H9 (cell line): Measurements from ENCODE around the gene PIP5KL1. TPM values are rescaled to one million over a fixed set of nuclear protein-coding genes. Genes with fewer than 3 reads are reported as not detected.

ENCODE experiments used
- DNase-seq: peaks from one replicate; pipeline ENCODE4 v3.0.0-alpha.2; 2017
- H2AFZ ChIP-seq: one replicate; pipeline ENCODE4 v1.6.1; 2013; ENCODE audit warnings: mild to moderate bottlenecking, low read length, control low read depth, moderate library complexity
- H2AK5ac ChIP-seq: 2 replicates; pipeline ENCODE4 v1.6.1; 2013; ENCODE audit warnings: low read length, control low read depth, mixed read lengths; ENCODE audit not compliant: insufficient read length
- H2BK120ac ChIP-seq: one replicate; pipeline ENCODE4 v1.6.1; 2013; ENCODE audit warnings: low read depth, mild to moderate bottlenecking, low read length, control low read depth, inconsistent platforms; ENCODE audit not compliant: poor library complexity, severe bottlenecking
- H2BK12ac ChIP-seq: 2 replicates; pipeline ENCODE4 v1.6.1; 2013; ENCODE audit warnings: low read length, control low read depth, mixed read lengths, low read depth; ENCODE audit not compliant: insufficient read length
- H2BK15ac ChIP-seq: 2 replicates; pipeline ENCODE4 v1.6.1; 2013; ENCODE audit warnings: low read depth, low read length, control low read depth
- H2BK20ac ChIP-seq: one replicate; pipeline ENCODE4 v1.6.1; 2013; ENCODE audit warnings: low read depth, mild to moderate bottlenecking, low read length, control low read depth, inconsistent platforms; ENCODE audit not compliant: poor library complexity, severe bottlenecking
- H2BK5ac ChIP-seq: 2 replicates; pipeline ENCODE4 v1.6.1; 2013; ENCODE audit warnings: low read length, control low read depth, mixed read lengths; ENCODE audit not compliant: insufficient read length
- H3K14ac ChIP-seq: 2 replicates; pipeline ENCODE4 v1.6.1; 2013; ENCODE audit warnings: low read length, control low read depth; ENCODE audit not compliant: insufficient read depth
- H3K18ac ChIP-seq: 2 replicates; pipeline ENCODE4 v1.6.1; 2013; ENCODE audit warnings: low read depth, mild to moderate bottlenecking, mixed read lengths, low read length, control low read depth; ENCODE audit not compliant: insufficient read length
- H3K23ac ChIP-seq: 2 replicates; pipeline ENCODE4 v1.6.1; 2013; ENCODE audit warnings: low read length, control low read depth, mixed read lengths, low read depth; ENCODE audit not compliant: insufficient read length
- H3K23me2 ChIP-seq: 2 replicates; pipeline ENCODE4 v1.6.1; 2013; ENCODE audit warnings: low read depth, mild to moderate bottlenecking, mixed read lengths, low read length, control low read depth; ENCODE audit not compliant: insufficient read length, poor library complexity, severe bottlenecking
- H3K27ac ChIP-seq: 2 replicates; pipeline ENCODE4 v1.5.1; 2013; ENCODE audit warnings: low read length, control low read depth, mixed read lengths, low read depth; ENCODE audit not compliant: insufficient read length
- H3K27me3 ChIP-seq: 2 replicates; pipeline ENCODE4 v1.6.1; 2013; ENCODE audit warnings: low read length, control low read depth, inconsistent platforms; ENCODE audit not compliant: insufficient read depth
- H3K4ac ChIP-seq: 2 replicates; pipeline ENCODE4 v1.6.1; 2013; ENCODE audit warnings: low read depth, mild to moderate bottlenecking, control low read depth, inconsistent platforms, low read length, moderate library complexity
- H3K4me1 ChIP-seq: 2 replicates; pipeline ENCODE4 v1.6.1; 2013; ENCODE audit warnings: low read length, control low read depth, inconsistent platforms; ENCODE audit not compliant: insufficient read depth
- H3K4me2 ChIP-seq: 2 replicates; pipeline ENCODE4 v1.6.1; 2013; ENCODE audit warnings: low read length, control low read depth, mixed read lengths; ENCODE audit not compliant: insufficient read length, insufficient read depth
- H3K56ac ChIP-seq: 2 replicates; pipeline ENCODE4 v1.6.1; 2013; ENCODE audit warnings: low read depth, mild to moderate bottlenecking, mixed read lengths, low read length, control low read depth; ENCODE audit not compliant: insufficient read length
- H3K79me1 ChIP-seq: 2 replicates; pipeline ENCODE4 v1.6.1; 2013; ENCODE audit warnings: low read depth, mild to moderate bottlenecking, moderate library complexity, low read length, control low read depth, inconsistent platforms; ENCODE audit not compliant: insufficient read depth, poor library complexity, severe bottlenecking
- H3K79me2 ChIP-seq: 2 replicates; pipeline ENCODE4 v1.6.1; 2013; ENCODE audit warnings: low read length, control low read depth, inconsistent platforms; ENCODE audit not compliant: insufficient read depth
- H3K9ac ChIP-seq: 2 replicates; pipeline ENCODE4 v1.6.1; 2013; ENCODE audit warnings: low read length, control low read depth, mixed read lengths; ENCODE audit not compliant: insufficient read length; ENCODE audit errors: extremely low read depth
- H3K9me3 ChIP-seq: one replicate; pipeline ENCODE4 v1.6.1; 2013; ENCODE audit warnings: low read depth, low read length, inconsistent platforms; ENCODE audit not compliant: control insufficient read depth
- H3T11ph ChIP-seq: one replicate; pipeline ENCODE4 v1.6.1; 2013; ENCODE audit warnings: mild to moderate bottlenecking, low read length, control low read depth, inconsistent platforms
- H4K20me1 ChIP-seq: one replicate; pipeline ENCODE4 v1.6.1; 2013; ENCODE audit not compliant: control insufficient read depth, insufficient read length, insufficient read depth
- H4K5ac ChIP-seq: 2 replicates; pipeline ENCODE4 v1.6.1; 2013; ENCODE audit warnings: low read depth, mild to moderate bottlenecking, mixed read lengths, low read length, control low read depth; ENCODE audit not compliant: insufficient read length
- H4K8ac ChIP-seq: replicated peaks from 2 replicates; pipeline ENCODE4 v1.6.1; 2013; ENCODE audit warnings: low read length, control low read depth, mixed read lengths, low read depth; ENCODE audit not compliant: insufficient read length
- H4K91ac ChIP-seq: 2 replicates; pipeline ENCODE4 v1.6.1; 2013; ENCODE audit warnings: low read depth, mild to moderate bottlenecking, moderate library complexity, mixed read lengths, low read length, control low read depth; ENCODE audit not compliant: insufficient read length
- H3K27ac Mint-ChIP-seq, 3 experiments: 2 replicates in 2 of 3; 3 replicates in 1 of 3; pipeline ENCODE4 v1.8.0; 2020 to 2021; ENCODE audit warnings: mixed read lengths in 3 of 3, mild to moderate bottlenecking in 1 of 3, moderate library complexity in 1 of 3
- H3K27me3 Mint-ChIP-seq: 2 replicates; pipeline ENCODE4 v1.8.0; 2021; ENCODE audit warnings: low read depth, mild to moderate bottlenecking, moderate library complexity, mixed read lengths
- H3K36me3 Mint-ChIP-seq, 3 experiments: 2 replicates in 2 of 3; 3 replicates in 1 of 3; pipeline ENCODE4 v1.8.0; 2020 to 2021; ENCODE audit warnings: low read depth in 3 of 3, mixed read lengths in 3 of 3; ENCODE audit not compliant: insufficient read depth in 1 of 3
- H3K4me1 Mint-ChIP-seq, 2 experiments: 2 replicates each; pipeline ENCODE4 v1.8.0; 2020; ENCODE audit warnings: mixed read lengths in 2 of 2
- H3K4me3 Mint-ChIP-seq, 2 experiments: 2 replicates in 1 of 2; 3 replicates in 1 of 2; pipeline ENCODE4 v1.8.0; 2020 to 2021; ENCODE audit warnings: mild to moderate bottlenecking in 2 of 2, mixed read lengths in 2 of 2, moderate library complexity in 1 of 2
- H3K9me3 Mint-ChIP-seq, 2 experiments: 2 replicates in 1 of 2; 3 replicates in 1 of 2; pipeline ENCODE4 v1.8.0; 2020; ENCODE audit warnings: mild to moderate bottlenecking in 2 of 2, mixed read lengths in 2 of 2, moderate library complexity in 1 of 2
- CTCF ChIP-seq: fragments of 200-600 bp; sonication (generic); conservative IDR thresholded peaks from 3 replicates; pipeline ENCODE4 v1.8.0; 2021; ENCODE audit warnings: antibody characterized with exemption, mild to moderate bottlenecking
- WGBS: extraction: QIAGEN DNeasy Blood & Tissue Kit; methylation state at CpG from one replicate; pipeline ENCODE4 v1.1.7; 2013; ENCODE audit warnings: missing lambda C conversion rate, low lambda C conversion rate, mixed read lengths; ENCODE audit not compliant: insufficient read length; ENCODE audit errors: extremely low coverage; 5-methylcytosine and 5-hydroxymethylcytosine counted together
- total RNA-seq: library from RNA; stranded (reverse); gene quantifications from 2 replicates; pipeline ENCODE4 v1.2.1, GENCODE V29; 2021

PIP5KL1 gene
- total RNA-seq, 1 experiment from 2014 or later: 11.6 TPM

GRCh38 chr9:127880143-127880542, 50.4 kb downstream of the PIP5KL1 start:
- H3K18ac ChIP-seq: no peak overlapping the region
- H3K4ac ChIP-seq: no peak overlapping the region
- H3K23me2 ChIP-seq: peaks cover 12% of the 10 kb centered on the region
- H3K23ac ChIP-seq: no peak overlapping the region
- Mint-ChIP-seq H3K36me3 (peaks cover 0 to 10% (median 4%) of the 10 kb centered on the region in 3 experiments; a peak in 4 of 7 replicates), H3K4me1 (peaks cover 8 to 25% of the 10 kb centered on the region in 2 experiments; a peak in 3 of 4 replicates), H3K4me3 (no peak overlapping the region), H3K9me3 (no peaks in the 10 kb centered on the region), H3K27me3 (no peaks in the 10 kb centered on the region; the same call in none of the 2 replicates), H3K27ac (no peak overlapping the region)
- no peak overlapping the region for H2BK20ac ChIP-seq
- H3K14ac ChIP-seq: no peak overlapping the region
- no peak overlapping the region for H2BK12ac ChIP-seq
- H2AK5ac ChIP-seq: no peak overlapping the region
- no peak for DNase-seq
- no peaks in the 10 kb centered on the region for H3K27me3 ChIP-seq
- no peaks in the 10 kb centered on the region for H3K79me1 ChIP-seq
- no peak overlapping the region for H3K56ac ChIP-seq
- H3T11ph ChIP-seq: no peak overlapping the region
- H4K91ac ChIP-seq: no peak overlapping the region
- no peaks in the 10 kb centered on the region for H4K20me1 ChIP-seq
- no peak overlapping the region for H3K4me2 ChIP-seq
- H4K8ac ChIP-seq: no peak overlapping the region
- H3K79me2 ChIP-seq: no peaks in the 10 kb centered on the region
- no peak overlapping the region for H2BK15ac ChIP-seq
- no CpG with 5 or more reads among the region's 8 CpGs for WGBS
- no peak overlapping the region for H4K5ac ChIP-seq
- no peak for TF ChIP-seq CTCF
- H3K9ac ChIP-seq: no peak overlapping the region
- H2AFZ ChIP-seq: no peak overlapping the region
- H3K4me1 ChIP-seq: no peaks in the 10 kb centered on the region
- no peak overlapping the region for H2BK5ac ChIP-seq
- no peak overlapping the region for H3K27ac ChIP-seq
- H2BK120ac ChIP-seq: no peak overlapping the region
- no peaks in the 10 kb centered on the region for H3K9me3 ChIP-seq
